HepG2 (cell line): ENCODE results near the gene EMILIN1. TPM values are rescaled to one million over a fixed set of nuclear protein-coding genes. Genes with fewer than 3 reads are reported as not detected.

Experiments
- ARID3A ChIP-seq: IDR thresholded peaks from 2 replicates; pipeline ENCODE4 v1.6.1; 2012; ENCODE audit warnings: low read depth, low read length, improper control_type of control experiment
- ATF1 ChIP-seq: IDR thresholded peaks from 2 replicates; pipeline ENCODE4 v1.6.1; 2016; ENCODE audit warnings: mild to moderate bottlenecking, control low read depth
- CC2D1A ChIP-seq: sonication (generic); formaldehyde crosslinking; IDR thresholded peaks from 2 replicates; pipeline ENCODE4 v1.8.1; 2023; ENCODE audit warnings: mild to moderate bottlenecking, missing genetic modification reagents
- FOXC1 ChIP-seq: sonication (generic); formaldehyde crosslinking; IDR thresholded peaks from 2 replicates; pipeline ENCODE4 v1.8.0; 2022; ENCODE audit warnings: mild to moderate bottlenecking, missing genetic modification reagents, borderline replicate concordance
- ISL2 ChIP-seq: sonication (generic); formaldehyde crosslinking; IDR thresholded peaks from 2 replicates; pipeline ENCODE4 v1.5.0; 2020; ENCODE audit warnings: missing genetic modification reagents
- KIAA2018 ChIP-seq: sonication (generic); formaldehyde crosslinking; IDR thresholded peaks from 2 replicates; pipeline ENCODE4 v1.5.0; 2020; ENCODE audit warnings: mild to moderate bottlenecking, missing genetic modification reagents, borderline replicate concordance
- MLLT10 ChIP-seq: sonication (generic); formaldehyde crosslinking; IDR thresholded peaks from 2 replicates; pipeline ENCODE4 v1.4.0; 2020; ENCODE audit warnings: missing genetic modification reagents
- NCOA1 ChIP-seq: sonication (generic); formaldehyde crosslinking; IDR thresholded peaks from 2 replicates; pipeline ENCODE4 v1.9.0; 2021; ENCODE audit warnings: missing genetic modification reagents
- RELA ChIP-seq: sonication (generic); formaldehyde crosslinking; IDR thresholded peaks from 2 replicates; pipeline ENCODE4 v1.4.0; 2020; ENCODE audit warnings: missing genetic modification reagents
- SMARCC2 ChIP-seq: fragments of 450-650 bp; IDR thresholded peaks from 2 replicates; pipeline ENCODE4 v1.6.1; 2017; ENCODE audit warnings: antibody characterized with exemption, mild to moderate bottlenecking
- SMYD3 ChIP-seq: sonication (generic); formaldehyde crosslinking; IDR thresholded peaks from 2 replicates; pipeline ENCODE4 v1.8.1; 2023; ENCODE audit warnings: mild to moderate bottlenecking, missing genetic modification reagents
- SPEN ChIP-seq: sonication (generic); formaldehyde crosslinking; IDR thresholded peaks from 2 replicates; pipeline ENCODE4 v1.5.1; 2020; ENCODE audit warnings: low read depth, mild to moderate bottlenecking, missing genetic modification reagents
- ZNF101 ChIP-seq: sonication (generic); formaldehyde crosslinking; IDR thresholded peaks from 2 replicates; pipeline ENCODE4 v1.4.0; 2020; ENCODE audit warnings: mild to moderate bottlenecking, low read depth, missing genetic modification reagents, borderline replicate concordance
- ZNF232 ChIP-seq: sonication (generic); formaldehyde crosslinking; IDR thresholded peaks from 2 replicates; pipeline ENCODE4 v1.4.0; 2020; ENCODE audit warnings: missing genetic modification reagents, borderline replicate concordance
- ZNF501 ChIP-seq: sonication (generic); formaldehyde crosslinking; IDR thresholded peaks from 2 replicates; pipeline ENCODE4 v1.5.1; 2020; ENCODE audit warnings: mild to moderate bottlenecking, moderate library complexity, missing genetic modification reagents
- ZNF530 ChIP-seq: sonication (generic); formaldehyde crosslinking; IDR thresholded peaks from 2 replicates; pipeline ENCODE4 v1.5.0; 2020; ENCODE audit warnings: low read depth, mild to moderate bottlenecking, missing genetic modification reagents
- ZNF574 ChIP-seq: sonication (generic); formaldehyde crosslinking; IDR thresholded peaks from 2 replicates; pipeline ENCODE4 v1.4.0; 2020; ENCODE audit warnings: missing genetic modification reagents
- polyA plus RNA-seq, 8 experiments: library from polyadenylated mRNA; depleted of rRNA in 3 of 8; stranded (reverse) in 7 of 8; unstranded in 1 of 8; fragments of >200 nt; fragmentation: Illumina TruSeq in 4 of 8; extraction: Trizol in 4 of 8; gene quantifications; 2 replicates each; pipeline versions ENCODE4 v1.2.1 to v1.2.3, GENCODE V29; 2011 to 2016; ENCODE audit warnings: low read depth in 4 of 8, missing spikeins in 1 of 8, mixed read lengths in 1 of 8; ENCODE audit not compliant: insufficient read depth in 1 of 8
- total RNA-seq, 5 experiments: library from RNA; depleted of rRNA; stranded (reverse); fragments of >200 nt; fragmentation: Illumina TruSeq; extraction: Trizol; gene quantifications; 2 replicates each; pipeline ENCODE4 v1.2.3, GENCODE V29; 2016; ENCODE audit warnings: low read depth in 1 of 5

EMILIN1 gene
- total and polyA plus RNA-seq, 2 of the 13 experiments (the other 11 are each of a cell fraction or from before 2014, with no cell fraction given) = 8.1 to 9.7 TPM

GRCh38 chr2:27133905-27134780, 55.7 kb downstream of the EMILIN1 start, which contains the start of gene PREB (continued):
- TF ChIP-seq SMYD3 = no peak
- peak; percentile 93 for TF ChIP-seq ZNF501
- no peak for TF ChIP-seq ARID3A
- no peak for TF ChIP-seq ZNF101 (CRISPR knock-in tag)
- no peak for TF ChIP-seq SMARCC2
- no peak; the same call in none of the 2 replicates for TF ChIP-seq ISL2 (CRISPR knock-in tag)
- 0 out of 2 replicates have a peak, but pooled peaks have one; percentile 51 for TF ChIP-seq KIAA2018 (CRISPR knock-in tag)
- TF ChIP-seq NCOA1 = peak; percentile 76; the same call in 1 of the 2 replicates
- no peak; the same call in none of the 2 replicates for TF ChIP-seq RELA
- TF ChIP-seq ZNF574 (CRISPR knock-in tag) = peak; percentile 74
- TF ChIP-seq FOXC1 (CRISPR knock-in tag) = no peak; the same call in 1 of the 2 replicates
- no peak for TF ChIP-seq ZNF232
- TF ChIP-seq ATF1 (CRISPR knock-in tag) = no peak
- peak; percentile 81 for TF ChIP-seq SPEN (CRISPR knock-in tag)
- TF ChIP-seq MLLT10 = no peak
- 0 out of 2 replicates have a peak, but pooled peaks have one; percentile 46 for TF ChIP-seq ZNF530 (CRISPR knock-in tag)
- no peak for TF ChIP-seq CC2D1A (CRISPR knock-in tag)
